Heart left ventricle (tissue), 13 donors: Measurements from ENCODE around the gene WHRN.

Source experiments
- POLR2A ChIP-seq, 2 donors: fragments of 450-650 bp; IDR thresholded peaks; one replicate each; pipeline ENCODE4 v1.6.1; 2017; ENCODE audit warnings: antibody characterized with exemption in 2 of 2, mild to moderate bottlenecking in 2 of 2, moderate library complexity in 2 of 2
- TF ChIP-seq, protein P1 (sequence below), 12 donors: fragments of 200-600 bp; sonication (generic) in 4 of 12; IDR thresholded peaks; one replicate each; pipeline versions ENCODE4 v1.5.0 to v1.8.0; 2018 to 2022; ENCODE audit warnings: antibody characterized with exemption in 12 of 12, mild to moderate bottlenecking in 5 of 12
- donor health status: ischemic (EF 13 %, LVEDD 7.1; RV severe dilation, severe dysfunction).
- donor health status: DM: no; HTN: yes; CAD: no.
- donor health status: DM: no; HTN: no; CAD: no.
- donor health status: ischemic (EF 25% LVEDD 6.9; RV normal size, moderate dysfunction).
- donor health status: ischemic (EF 25% LVEDD 5.7; RV mildly dilated, moderate dysfunction).
- donor health status: ischemic (EF 35%, LVEDD 5.7; RV mildly dilated, moderate dysfunction).
- donor health status: nonischemic (EF 11% LVEDD 7.7; RV severe dilation, severe dysfunction).
- donor health status: DM: yes; HTN: yes; CAD: no.
- donor health status: PGD.
- donor health status: ischemic (EF 29% LVEDD 5.4; RV normal size, mild dysfunction).
- donor health status: nonischemic (EF 23%, LVEDD 6.1; RV moderate dilation, normal function).

GRCh38 chr9:114454652-114455051 is 50.6 kb downstream of the WHRN start:
- TF ChIP-seq POLR2A (IDR thresholded peaks at IDR 0.05): no peak
- TF ChIP-seq, protein P1, sequence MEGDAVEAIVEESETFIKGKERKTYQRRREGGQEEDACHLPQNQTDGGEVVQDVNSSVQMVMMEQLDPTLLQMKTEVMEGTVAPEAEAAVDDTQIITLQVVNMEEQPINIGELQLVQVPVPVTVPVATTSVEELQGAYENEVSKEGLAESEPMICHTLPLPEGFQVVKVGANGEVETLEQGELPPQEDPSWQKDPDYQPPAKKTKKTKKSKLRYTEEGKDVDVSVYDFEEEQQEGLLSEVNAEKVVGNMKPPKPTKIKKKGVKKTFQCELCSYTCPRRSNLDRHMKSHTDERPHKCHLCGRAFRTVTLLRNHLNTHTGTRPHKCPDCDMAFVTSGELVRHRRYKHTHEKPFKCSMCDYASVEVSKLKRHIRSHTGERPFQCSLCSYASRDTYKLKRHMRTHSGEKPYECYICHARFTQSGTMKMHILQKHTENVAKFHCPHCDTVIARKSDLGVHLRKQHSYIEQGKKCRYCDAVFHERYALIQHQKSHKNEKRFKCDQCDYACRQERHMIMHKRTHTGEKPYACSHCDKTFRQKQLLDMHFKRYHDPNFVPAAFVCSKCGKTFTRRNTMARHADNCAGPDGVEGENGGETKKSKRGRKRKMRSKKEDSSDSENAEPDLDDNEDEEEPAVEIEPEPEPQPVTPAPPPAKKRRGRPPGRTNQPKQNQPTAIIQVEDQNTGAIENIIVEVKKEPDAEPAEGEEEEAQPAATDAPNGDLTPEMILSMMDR (IDR thresholded peaks at IDR 0.05): no peak
